HG03159 (cell line): Measurements from ENCODE around the gene NEURL1.
"Not testable (repeated sequence)": the region's sequence is repeated elsewhere in the genome, so short reads cannot be mapped to it uniquely, and the experiment has no call there.

ENCODE experiments used
- ATAC-seq: cut with Tn5 transposase; IDR thresholded peaks from one replicate; pipeline ENCODE4 v1.9.1; 2021; ENCODE audit warnings: mild to moderate bottlenecking, moderate library complexity; ENCODE audit not compliant: unreplicated experiment

Gene NEURL1

GRCh38 chr10:103602852-103603155 lies 109.3 kb downstream of the NEURL1 start:
- ATAC-seq, result no peak

- no peak for ATAC-seq
These were observed 109.9 kb downstream of the NEURL1 start for GRCh38 chr10:103603382-103603781.

- no peak for ATAC-seq
These were observed 112.0 kb downstream of the NEURL1 start for GRCh38 chr10:103605359-103606096.

- not testable (repeated sequence) for ATAC-seq
These were observed 112.6 kb downstream of the NEURL1 start for GRCh38 chr10:103606097-103606438.

GRCh38 chr10:103607051-103607450 lies 113.5 kb downstream of the NEURL1 start:
- ATAC-seq, result not testable (repeated sequence)

- ATAC-seq, result not testable (repeated sequence)
These were observed 114.6 kb downstream of the NEURL1 start for GRCh38 chr10:103608056-103608455.

GRCh38 chr10:103609231-103610082 lies 116.0 kb downstream of the NEURL1 start:
- no peak for ATAC-seq

GRCh38 chr10:103610083-103610472 lies 116.6 kb downstream of the NEURL1 start:
- no peak for ATAC-seq

- ATAC-seq, result no peak
These were observed 117.5 kb downstream of the NEURL1 start for GRCh38 chr10:103610921-103611511.

GRCh38 chr10:103612462-103613365 lies 119.2 kb downstream of the NEURL1 start:
- ATAC-seq, result no peak

GRCh38 chr10:103613616-103614015 lies 120.1 kb downstream of the NEURL1 start:
- ATAC-seq, result no peak

- ATAC-seq, result no peak
These were observed 121.0 kb downstream of the NEURL1 start for GRCh38 chr10:103614306-103615158.

- ATAC-seq, result no peak
These were observed 123.4 kb downstream of the NEURL1 start for GRCh38 chr10:103616705-103617601.

- no peak for ATAC-seq
These were observed 124.3 kb downstream of the NEURL1 start for GRCh38 chr10:103617602-103618385.

GRCh38 chr10:103618575-103619423 lies 125.3 kb downstream of the NEURL1 start:
- ATAC-seq, result no peak

GRCh38 chr10:103619424-103620351 lies 126.2 kb downstream of the NEURL1 start:
- no peak for ATAC-seq
